ENCODE data around the gene KEL.

KEL gene

DNA sequence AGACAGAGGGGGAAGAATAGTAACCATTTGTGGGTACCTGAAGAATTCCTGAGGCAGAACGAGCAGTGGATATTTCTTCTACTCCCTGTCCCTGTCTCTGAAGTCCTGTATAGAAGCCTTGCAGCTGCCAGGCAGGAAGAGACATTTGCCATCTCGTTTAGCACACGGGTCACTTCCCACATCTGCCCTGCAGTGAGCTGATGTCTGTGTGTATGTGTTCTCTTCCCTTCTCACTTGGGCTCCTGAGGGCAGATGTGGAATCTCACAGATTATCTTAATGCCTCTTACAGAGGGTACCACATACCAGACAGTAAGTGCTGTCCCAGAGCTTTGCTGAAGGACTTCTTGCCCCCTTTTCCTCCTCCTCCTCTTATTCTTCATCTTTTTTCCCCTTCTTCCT, 62.5 kb downstream of the KEL start:
- Histone ChIP-seq H3F3A (ENCODE audit: insufficient read depth, low read length) (no peaks in the 10 kb centered on the region), H3K9ac (ENCODE audit: low read length) (no peak overlapping the region), H3K27ac (ENCODE audit: low read length) (no peak overlapping the region), H3K4me1 (ENCODE audit: low read length) (no peaks in the 10 kb centered on the region), H3K4me2 (ENCODE audit: low read depth, low read length) (no peak overlapping the region), H3K4me3 (ENCODE audit: low read length) (no peak overlapping the region), H3K36me3 (replicated peaks; ENCODE audit: insufficient read depth, low read length) (no peaks in the 10 kb centered on the region), H3K9me2 (replicated peaks; ENCODE audit: insufficient read depth, low read length) (no peaks in the 10 kb centered on the region), H2AFZ (ENCODE audit: low read length) (no peak overlapping the region), H3K79me2 (ENCODE audit: low read length) (no peaks in the 10 kb centered on the region), H3K27me3 (replicated peaks; ENCODE audit: insufficient read depth, low read length) (no peaks in the 10 kb centered on the region), H4K20me1 (ENCODE audit: insufficient read depth, low read length) (no peaks in the 10 kb centered on the region), H3K9me3 (replicated peaks; ENCODE audit: insufficient read depth, low read length) (no peaks in the 10 kb centered on the region)
- TF ChIP-seq CTCF (IDR thresholded peaks at IDR 0.05; ENCODE audit: low read length) (no peak), EZH2phosphoT487 (IDR thresholded peaks at IDR 0.05; ENCODE audit: low read length) (no peak), EZH2 (optimal IDR thresholded peaks at IDR 0.05; ENCODE audit: low read depth, low read length) (no peak)
- no peak for DNase-seq

DNA sequence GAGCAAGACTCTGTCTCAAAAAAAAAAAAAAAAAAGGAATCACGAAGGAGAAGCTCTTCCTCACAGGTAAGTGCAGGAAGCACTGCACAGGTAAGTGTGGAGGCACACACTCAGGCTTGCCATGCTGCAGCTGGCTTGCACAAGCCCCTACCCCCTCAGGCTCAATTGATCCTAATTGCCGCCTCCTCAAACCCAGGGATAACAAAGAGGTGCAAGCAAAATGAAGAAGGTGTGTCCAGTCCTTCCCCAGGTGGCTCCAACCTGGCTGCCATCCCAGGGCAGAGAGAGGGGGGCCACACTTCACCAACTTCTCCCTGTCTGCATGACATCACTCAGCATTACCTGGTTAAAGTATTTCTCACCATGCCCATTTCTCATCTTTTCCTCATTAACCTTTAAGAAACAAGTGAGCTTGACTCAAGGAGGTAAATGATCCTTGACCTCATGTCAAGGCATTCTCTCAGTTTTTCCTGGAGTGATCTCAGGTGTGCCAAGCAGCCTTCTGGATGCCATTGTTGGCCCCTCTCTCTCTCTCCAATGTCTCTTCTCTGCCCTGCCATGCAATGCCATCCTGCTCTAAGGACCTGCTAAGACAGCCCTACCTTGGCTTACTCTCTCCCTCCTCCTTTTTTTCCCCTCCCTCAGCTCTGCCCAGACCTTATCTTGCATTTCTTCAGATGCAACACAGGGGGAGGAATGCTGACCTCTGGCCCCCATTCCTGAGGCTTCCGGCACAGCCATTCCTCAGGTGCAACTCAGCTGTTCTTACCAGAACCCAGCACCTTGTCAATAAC, 63.6 kb downstream of the KEL start:
- Histone ChIP-seq H3K4me2 (ENCODE audit: low read depth, low read length) (no peak overlapping the region), H3K9ac (ENCODE audit: low read length) (no peak overlapping the region), H3K36me3 (replicated peaks; ENCODE audit: insufficient read depth, low read length) (no peaks in the 10 kb centered on the region), H3K79me2 (ENCODE audit: low read length) (no peaks in the 10 kb centered on the region), H3F3A (ENCODE audit: insufficient read depth, low read length) (no peaks in the 10 kb centered on the region), H3K9me2 (replicated peaks; ENCODE audit: insufficient read depth, low read length) (no peaks in the 10 kb centered on the region), H3K4me1 (ENCODE audit: low read length) (no peaks in the 10 kb centered on the region), H3K27ac (ENCODE audit: low read length) (no peak overlapping the region), H3K27me3 (replicated peaks; ENCODE audit: insufficient read depth, low read length) (no peaks in the 10 kb centered on the region), H2AFZ (ENCODE audit: low read length) (no peak overlapping the region), H3K9me3 (replicated peaks; ENCODE audit: insufficient read depth, low read length) (no peaks in the 10 kb centered on the region), H4K20me1 (ENCODE audit: insufficient read depth, low read length) (no peaks in the 10 kb centered on the region), H3K4me3 (ENCODE audit: low read length) (no peak overlapping the region)
- DNase-seq: no peak
- TF ChIP-seq EZH2phosphoT487 (IDR thresholded peaks at IDR 0.05; ENCODE audit: low read length) (no peak), EZH2 (optimal IDR thresholded peaks at IDR 0.05; ENCODE audit: low read depth, low read length) (no peak), CTCF (IDR thresholded peaks at IDR 0.05; ENCODE audit: low read length) (no peak)

GRCh38 chr7:142897691-142898090, 64.5 kb downstream of the KEL start:
- Histone ChIP-seq H3K4me2 (ENCODE audit: low read depth, low read length) (no peak overlapping the region), H3K27me3 (replicated peaks; ENCODE audit: insufficient read depth, low read length) (no peaks in the 10 kb centered on the region), H3K4me1 (ENCODE audit: low read length) (no peaks in the 10 kb centered on the region), H4K20me1 (ENCODE audit: insufficient read depth, low read length) (no peaks in the 10 kb centered on the region), H3K9me2 (replicated peaks; ENCODE audit: insufficient read depth, low read length) (no peaks in the 10 kb centered on the region), H2AFZ (ENCODE audit: low read length) (no peak overlapping the region), H3K36me3 (replicated peaks; ENCODE audit: insufficient read depth, low read length) (no peaks in the 10 kb centered on the region), H3K79me2 (ENCODE audit: low read length) (no peaks in the 10 kb centered on the region), H3F3A (ENCODE audit: insufficient read depth, low read length) (no peaks in the 10 kb centered on the region), H3K9me3 (replicated peaks; ENCODE audit: insufficient read depth, low read length) (no peaks in the 10 kb centered on the region), H3K27ac (ENCODE audit: low read length) (no peak overlapping the region), H3K4me3 (ENCODE audit: low read length) (no peak overlapping the region), H3K9ac (ENCODE audit: low read length) (no peak overlapping the region)
- no peak for DNase-seq
- TF ChIP-seq EZH2 (optimal IDR thresholded peaks at IDR 0.05; ENCODE audit: low read depth, low read length) (no peak), EZH2phosphoT487 (IDR thresholded peaks at IDR 0.05; ENCODE audit: low read length) (no peak), CTCF (IDR thresholded peaks at IDR 0.05; ENCODE audit: low read length) (no peak)
